Upper lobe of left lung (tissue), 6 donors: ENCODE results near the gene MANF. TPM values are rescaled to one million over a fixed set of nuclear protein-coding genes. Genes with fewer than 3 reads are reported as not detected.
A peak's percentile ranks its signal among the peaks of the same experiment; 100 is the strongest.

Source experiments
- ATAC-seq, 2 donors: fragments of 200-7000 bp; cut with Tn5 transposase; one replicate each; pipeline ENCODE4 v1.9.1; 2022; ENCODE audit warnings: mild to moderate bottlenecking in 2 of 2, moderate library complexity in 2 of 2; ENCODE audit not compliant: low FRiP score in 2 of 2
- DNase-seq, 2 donors: peaks; one replicate each; pipeline ENCODE4 v3.0.0-alpha.2; 2019 to 2020
- H3K27ac ChIP-seq, 4 donors: fragments of 200-600 bp; sonication (generic); one replicate each; pipeline ENCODE4 v1.5.1; 2016 to 2019
- H3K27me3 ChIP-seq, 4 donors: fragments of 200-600 bp; sonication (generic); one replicate each; pipeline ENCODE4 v1.5.1; 2017 to 2019
- H3K36me3 ChIP-seq, 4 donors: fragments of 200-600 bp; sonication (generic); one replicate each; pipeline ENCODE4 v1.5.1; 2016 to 2019
- H3K4me1 ChIP-seq, 4 donors: fragments of 200-600 bp; sonication (generic); one replicate each; pipeline ENCODE4 v1.5.1; 2018 to 2019
- H3K4me3 ChIP-seq, 4 donors: fragments of 200-600 bp; sonication (generic); one replicate each; pipeline ENCODE4 v1.5.1; 2017 to 2019; ENCODE audit warnings: mild to moderate bottlenecking in 2 of 4, moderate library complexity in 1 of 4
- H3K9me3 ChIP-seq, 4 donors: fragments of 200-600 bp; sonication (generic); one replicate each; pipeline ENCODE4 v1.5.1; 2018 to 2019
- CTCF ChIP-seq, 6 experiments: fragments of 450-650 bp in 4 of 6; fragments of 200-600 bp in 2 of 6; sonication (generic) in 2 of 6; IDR thresholded peaks; one replicate each; pipeline ENCODE4 v1.5.1; 2016 to 2019; ENCODE audit warnings: antibody characterized with exemption in 6 of 6
- EP300 ChIP-seq, 4 donors: sonication (generic); formaldehyde crosslinking; IDR thresholded peaks; one replicate each; pipeline ENCODE4 v1.5.1; 2017; ENCODE audit warnings: antibody characterized with exemption in 4 of 4, control low read depth in 2 of 4
- POLR2A ChIP-seq, 4 donors: fragments of 450-650 bp; IDR thresholded peaks; one replicate each; pipeline ENCODE4 v1.5.1; 2016 to 2017; ENCODE audit warnings: antibody characterized with exemption in 4 of 4, mild to moderate bottlenecking in 2 of 4
- POLR2AphosphoS5 ChIP-seq, 2 donors: sonication (generic); formaldehyde crosslinking; IDR thresholded peaks; one replicate each; pipeline ENCODE4 v1.5.1; 2017; ENCODE audit warnings: antibody characterized with exemption in 2 of 2
- WGBS, 2 donors: methylation state at CpG; one replicate each; pipeline ENCODE4 v1.1.5; 2017 to 2018; 5-methylcytosine and 5-hydroxymethylcytosine counted together
- total RNA-seq, 6 donors: library from RNA; depleted of rRNA in 4 of 6; stranded (reverse); fragments of >200 nt in 4 of 6; gene quantifications; one replicate each; pipeline versions ENCODE4 v1.1.0 to v1.2.1, GENCODE V29; 2016 to 2021
- donor health status: DM: no; HTN: no; CAD: no; lungs with moderate emphysema.
- donor health status: DM: no; HTN: yes; CAD: no; lungs with severe emphysema.

The MANF gene
- total RNA-seq, 6 donors from 2014 or later: 19.0 to 102 (median 54.5) TPM

DNA sequence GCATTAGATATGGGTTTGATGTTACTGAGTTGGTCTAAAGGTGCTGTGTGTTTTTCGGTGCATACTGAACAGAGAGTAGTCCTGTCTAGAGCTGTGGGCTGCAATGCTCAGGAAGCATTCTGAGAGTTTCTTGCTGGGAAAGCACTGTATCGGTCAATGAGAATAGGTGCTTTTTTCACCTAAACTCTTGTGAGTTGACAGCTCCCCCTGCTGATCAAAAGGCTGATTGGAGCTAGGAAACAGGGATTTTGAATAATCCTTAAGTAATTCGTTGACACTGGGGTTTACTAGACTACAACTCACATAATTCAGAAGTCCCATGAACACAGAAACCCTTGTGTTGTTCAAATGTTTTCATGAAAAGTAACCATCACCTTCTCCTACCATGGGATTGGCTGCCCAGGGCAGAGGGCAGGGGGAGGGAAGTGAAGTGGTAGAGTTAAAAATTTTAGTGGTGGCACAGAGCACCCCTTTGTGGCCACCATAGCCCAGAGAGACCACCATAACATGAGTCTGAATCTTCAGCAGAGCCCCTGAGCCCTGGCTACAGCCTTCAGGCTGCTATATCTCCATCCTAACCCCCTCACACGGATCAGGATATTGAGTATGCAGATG is 13.0 kb upstream of the MANF start:
- peak; percentile 42 to 70 for ATAC-seq
- Histone ChIP-seq H3K27ac (no peak overlapping the region), H3K4me1 (no peaks in the 10 kb centered on the region), H3K9me3 (no peaks in the 10 kb centered on the region), H3K27me3 (no peaks in the 10 kb centered on the region), H3K4me3 (no peak overlapping the region), H3K36me3 (no peaks in the 10 kb centered on the region)
- TF ChIP-seq POLR2A (IDR thresholded peaks at IDR 0.05) (no peak), CTCF (IDR thresholded peaks at IDR 0.05) (peak; percentile 31 to 79 (median 56))
- DNase-seq: peak in 1 of 2 donors; percentile 40
- WGBS, 2 donors: 34 to 36% methylated on average over 4 of the region's 4 CpGs

DNA sequence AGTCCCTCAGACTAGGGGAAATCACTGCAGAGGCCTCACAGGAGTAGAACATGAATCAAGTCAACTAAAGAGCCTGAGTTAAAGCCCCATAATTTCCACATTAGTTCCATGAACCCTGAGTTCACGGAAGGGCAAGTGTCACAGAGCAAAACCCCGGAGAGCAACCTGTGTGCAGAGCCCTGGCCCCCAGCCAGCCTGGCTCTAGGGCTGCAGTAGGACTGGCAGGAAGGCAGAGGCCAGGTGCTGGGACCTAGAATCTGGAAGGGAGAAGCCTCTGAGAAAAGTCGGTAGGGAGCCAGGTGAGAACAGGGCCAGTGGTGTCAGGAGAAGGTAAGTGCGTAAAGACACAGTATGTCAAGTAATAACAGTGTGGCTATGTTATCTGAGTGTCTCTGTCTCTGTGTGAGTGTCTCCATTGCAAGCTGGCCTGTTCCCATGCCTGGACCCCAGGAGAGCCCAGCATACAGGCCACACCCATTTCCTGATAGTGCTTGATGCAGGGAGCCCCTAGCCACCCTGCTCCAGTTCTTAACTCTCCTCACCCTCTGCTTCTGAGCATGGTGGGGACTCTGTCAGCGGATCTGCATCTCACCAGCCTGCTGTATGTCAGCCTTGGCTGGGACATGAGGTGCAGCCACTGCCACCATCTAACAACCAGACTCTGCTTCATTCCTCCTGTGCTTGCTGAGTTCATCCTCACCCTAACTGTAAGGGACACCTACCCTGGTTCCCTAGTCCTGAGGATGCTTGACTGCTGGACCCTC is 11.3 kb upstream of the MANF start:
- WGBS, 2 donors: 81 to 86% methylated on average over 5 of the region's 5 CpGs
- no peak for TF ChIP-seq EP300 (IDR thresholded peaks at IDR 0.05)
- TF ChIP-seq POLR2A (IDR thresholded peaks at IDR 0.05): no peak
- TF ChIP-seq POLR2AphosphoS5 (IDR thresholded peaks at IDR 0.05): no peak
- TF ChIP-seq CTCF (IDR thresholded peaks at IDR 0.05): no peak
- no peak overlapping the region for H3K4me3 ChIP-seq
- H3K27me3 ChIP-seq: no peaks in the 10 kb centered on the region
- no peaks in the 10 kb centered on the region for H3K4me1 ChIP-seq
- H3K27ac ChIP-seq: no peak overlapping the region
- ATAC-seq (no peak), DNase-seq (no peak)
- no peaks in the 10 kb centered on the region for H3K9me3 ChIP-seq
- H3K36me3 ChIP-seq: no peaks in the 10 kb centered on the region

- H3K9me3 ChIP-seq: no peaks in the 10 kb centered on the region
- H3K4me1 ChIP-seq: no peaks in the 10 kb centered on the region
- WGBS, 2 donors: 87 to 95% methylated on average over 11 of the region's 11 CpGs
- DNase-seq (no peak), ATAC-seq (no peak)
- no peaks in the 10 kb centered on the region for H3K27me3 ChIP-seq
- H3K4me3 ChIP-seq: no peak overlapping the region
- H3K36me3 ChIP-seq: no peaks in the 10 kb centered on the region
- no peak overlapping the region for H3K27ac ChIP-seq
- no peak for TF ChIP-seq POLR2A (IDR thresholded peaks at IDR 0.05)
- no peak for TF ChIP-seq CTCF (IDR thresholded peaks at IDR 0.05)
- no peak for TF ChIP-seq EP300 (IDR thresholded peaks at IDR 0.05)
- TF ChIP-seq POLR2AphosphoS5 (IDR thresholded peaks at IDR 0.05): no peak
These were observed 10.6 kb upstream of the MANF start for GRCh38 chr3:51374456-51374855.

GRCh38 chr3:51375136-51375535 is 10.0 kb upstream of the MANF start:
- H3K4me3 ChIP-seq: no peak overlapping the region
- H3K36me3 ChIP-seq: no peaks in the 10 kb centered on the region
- no peak for ATAC-seq
- H3K9me3 ChIP-seq: no peaks in the 10 kb centered on the region
- H3K27me3 ChIP-seq: no peaks in the 10 kb centered on the region
- no peak for TF ChIP-seq POLR2AphosphoS5 (IDR thresholded peaks at IDR 0.05)
- no peak for TF ChIP-seq POLR2A (IDR thresholded peaks at IDR 0.05)
- TF ChIP-seq CTCF (IDR thresholded peaks at IDR 0.05): no peak
- TF ChIP-seq EP300 (IDR thresholded peaks at IDR 0.05): no peak
- no peak for DNase-seq
- no peak overlapping the region for H3K27ac ChIP-seq
- H3K4me1 ChIP-seq: no peaks in the 10 kb centered on the region

DNA sequence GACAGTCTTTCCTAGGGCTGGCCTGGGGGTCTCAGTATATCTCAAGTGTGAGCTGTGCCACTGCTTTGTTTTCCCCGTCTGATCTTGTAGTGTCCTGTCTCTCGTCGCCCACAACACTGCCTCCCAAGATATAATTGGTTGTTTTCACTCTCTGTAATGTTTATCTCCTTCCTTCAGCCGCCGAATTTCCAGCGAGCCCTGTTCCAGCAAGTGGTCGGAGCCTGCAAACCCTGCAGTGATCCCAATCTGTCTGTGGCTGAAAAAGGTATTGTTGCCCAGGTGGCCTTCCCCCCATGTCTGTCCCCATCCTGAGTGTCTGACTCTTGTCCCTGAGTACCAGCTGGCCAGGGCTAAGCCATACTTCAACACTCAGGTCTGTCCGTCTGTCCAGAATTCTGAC is 9.5 kb upstream of the MANF start:
- Histone ChIP-seq H3K36me3 (no peaks in the 10 kb centered on the region), H3K4me1 (no peaks in the 10 kb centered on the region), H3K27me3 (no peaks in the 10 kb centered on the region), H3K9me3 (no peaks in the 10 kb centered on the region), H3K27ac (no peak overlapping the region), H3K4me3 (no peak overlapping the region)
- 80 to 81% methylated on average over 8 of the region's 8 CpGs for WGBS, 2 donors
- ATAC-seq (no peak), DNase-seq (no peak)
- TF ChIP-seq EP300 (IDR thresholded peaks at IDR 0.05) (no peak), POLR2A (IDR thresholded peaks at IDR 0.05) (no peak), CTCF (IDR thresholded peaks at IDR 0.05) (no peak), POLR2AphosphoS5 (IDR thresholded peaks at IDR 0.05) (no peak)
